Measurements from ENCODE around the gene CFDP1. TPM values are rescaled to one million over a fixed set of nuclear protein-coding genes. Genes with fewer than 3 reads are reported as not detected.

Gene CFDP1
- total RNA-seq, 4 donors from 2014 or later: 51.2 to 318 (median 145) TPM

- TF ChIP-seq EP300 (IDR thresholded peaks at IDR 0.05; ENCODE audit: low read depth) (no peak), POLR2AphosphoS5 (IDR thresholded peaks at IDR 0.05) (no peak)
- Histone ChIP-seq H3K36me3 (peaks cover 0 to 15% (median 5%) of the 10 kb centered on the region in 4 donors), H3K4me1 (peaks cover 0 to 14% (median 4%) of the 10 kb centered on the region in 4 donors), H3K4me3 (no peak overlapping the region), H3K27me3 (no peaks in the 10 kb centered on the region), H3K9me3 (no peaks in the 10 kb centered on the region), H3K27ac (no peak overlapping the region)
- in situ Hi-C loops (cut with MboI; ENCODE audit: low pct_ligation_motif_present in 1 of 4, low pct_unique_long_range_greater_than_20kb in 1 of 4, low sequenced_read_pairs in 3 of 4) (no loop called here), intact Hi-C loops (cut with DNase I; ENCODE audit: low total_unique reads) (no loop called here)
- DNase-seq: no peak
- 69% methylated on average over 3 of the region's 3 CpGs; no CpG with 5 or more reads in 1 of the 2 donors for WGBS, 2 donors (ENCODE audit: low coverage in 1 of 2)
Observed at GRCh38 chr16:75292691-75293090, 140.6 kb downstream of the CFDP1 start.

GRCh38 chr16:75289189-75289588, 144.1 kb downstream of the CFDP1 start:
- intact Hi-C loops (cut with DNase I; ENCODE audit: low total_unique reads): no loop called here
- no peaks in the 10 kb centered on the region for H3K9me3 ChIP-seq

DNA sequence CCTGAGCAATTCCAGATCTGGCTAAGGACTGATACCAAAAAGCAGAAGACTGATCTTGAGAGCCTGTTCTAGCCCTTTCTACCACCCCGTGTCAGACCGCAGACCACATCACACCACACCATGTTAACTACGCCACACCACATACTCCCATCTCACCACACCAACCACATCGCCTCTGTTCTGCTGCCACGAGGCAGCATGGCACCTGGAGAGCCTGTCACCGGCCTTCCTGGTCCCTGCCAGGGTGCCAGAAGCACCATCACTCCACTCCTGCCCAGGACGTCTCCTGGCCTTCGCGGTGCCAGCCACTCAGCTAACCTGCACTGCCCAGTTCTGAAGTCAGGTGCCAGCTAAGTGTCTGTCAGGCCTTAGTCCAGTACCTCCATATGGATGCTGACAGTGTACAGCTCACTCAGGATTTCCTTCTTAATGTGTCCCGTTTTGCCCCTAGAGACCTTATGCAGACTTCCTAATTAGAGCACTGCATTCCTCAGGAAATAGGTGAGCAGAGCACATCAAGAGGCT, 144.6 kb downstream of the CFDP1 start:
- H3K4me3 ChIP-seq: no peak overlapping the region
- H3K9me3 ChIP-seq: no peaks in the 10 kb centered on the region
- H3K27me3 ChIP-seq: no peaks in the 10 kb centered on the region
- TF ChIP-seq CTCF (IDR thresholded peaks at IDR 0.05) (no peak), POLR2AphosphoS5 (IDR thresholded peaks at IDR 0.05) (no peak), POLR2A (IDR thresholded peaks at IDR 0.05) (no peak), EP300 (IDR thresholded peaks at IDR 0.05; ENCODE audit: low read depth) (no peak)
- H3K27ac ChIP-seq: no peak overlapping the region
- peaks cover 0 to 13% (median 5%) of the 10 kb centered on the region in 4 donors for H3K36me3 ChIP-seq
- intact Hi-C loops (cut with DNase I; ENCODE audit: low total_unique reads): no loop called here
- in situ Hi-C loops (cut with MboI; ENCODE audit: low pct_ligation_motif_present in 1 of 4, low pct_unique_long_range_greater_than_20kb in 1 of 4, low sequenced_read_pairs in 3 of 4): no loop called here
- peaks cover 0 to 15% (median 4%) of the 10 kb centered on the region in 4 donors for H3K4me1 ChIP-seq
- 84% methylated on average over 4 to 10 of the region's 10 CpGs for WGBS, 2 donors (ENCODE audit: low coverage in 1 of 2)
- no peak for DNase-seq

More at GRCh38 chr16:75289189-75289588, 144.1 kb downstream of the CFDP1 start:
- peaks cover 0 to 15% (median 5%) of the 10 kb centered on the region in 4 donors for H3K36me3 ChIP-seq
- no peak overlapping the region for H3K4me3 ChIP-seq
- peaks cover 0 to 15% (median 4%) of the 10 kb centered on the region in 4 donors for H3K4me1 ChIP-seq
- DNase-seq: no peak
- in situ Hi-C loops (cut with MboI; ENCODE audit: low pct_ligation_motif_present in 1 of 4, low pct_unique_long_range_greater_than_20kb in 1 of 4, low sequenced_read_pairs in 3 of 4): no loop called here
- H3K27me3 ChIP-seq: no peaks in the 10 kb centered on the region
- TF ChIP-seq POLR2AphosphoS5 (IDR thresholded peaks at IDR 0.05): peak; percentile 12 to 26 (median 19)
- no peak for TF ChIP-seq CTCF (IDR thresholded peaks at IDR 0.05)
- no peak for TF ChIP-seq POLR2A (IDR thresholded peaks at IDR 0.05)
- TF ChIP-seq EP300 (IDR thresholded peaks at IDR 0.05; ENCODE audit: low read depth): no peak
- no peak overlapping the region for H3K27ac ChIP-seq

DNA sequence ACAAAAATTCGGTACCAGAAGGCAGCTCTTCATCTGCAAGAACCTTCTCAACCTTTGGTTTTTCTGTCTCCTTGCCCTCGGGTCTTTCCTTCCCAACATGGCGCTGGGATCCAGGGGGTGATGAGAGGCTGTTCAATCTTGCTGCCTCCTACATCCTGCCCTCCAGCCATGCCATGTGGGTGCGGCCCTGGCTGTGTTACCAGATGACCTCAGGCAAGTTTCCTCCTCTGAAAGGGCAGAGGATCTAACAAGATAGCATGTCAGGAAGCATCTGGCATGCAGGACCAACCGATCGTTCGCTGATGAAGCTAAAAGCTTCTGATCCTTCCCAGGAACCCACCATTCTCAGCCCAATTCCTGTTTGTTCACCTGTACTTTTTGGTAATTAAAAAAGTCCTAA, 145.1 kb downstream of the CFDP1 start:
- Histone ChIP-seq H3K4me1 (peaks cover 0 to 11% (median 4%) of the 10 kb centered on the region in 4 donors), H3K27ac (no peak overlapping the region), H3K27me3 (no peaks in the 10 kb centered on the region), H3K4me3 (no peak overlapping the region), H3K9me3 (no peaks in the 10 kb centered on the region), H3K36me3 (peaks cover 0 to 9% (median 4%) of the 10 kb centered on the region in 4 donors)
- DNase-seq: no peak
- intact Hi-C loops (cut with DNase I; ENCODE audit: low total_unique reads): no loop called here
- in situ Hi-C loops (cut with MboI; ENCODE audit: low pct_ligation_motif_present in 1 of 4, low pct_unique_long_range_greater_than_20kb in 1 of 4, low sequenced_read_pairs in 3 of 4): no loop called here
- WGBS, 2 donors (ENCODE audit: low coverage in 1 of 2): 88 to 90% methylated on average over 2 to 7 of the region's 7 CpGs
- no peak for TF ChIP-seq EP300 (IDR thresholded peaks at IDR 0.05; ENCODE audit: low read depth)
- TF ChIP-seq POLR2AphosphoS5 (IDR thresholded peaks at IDR 0.05): no peak
- TF ChIP-seq CTCF (IDR thresholded peaks at IDR 0.05): no peak
- no peak for TF ChIP-seq POLR2A (IDR thresholded peaks at IDR 0.05)

GRCh38 chr16:75287708-75288107, 145.6 kb downstream of the CFDP1 start:
- Histone ChIP-seq H3K9me3 (no peaks in the 10 kb centered on the region), H3K27me3 (no peaks in the 10 kb centered on the region), H3K36me3 (peaks cover 0 to 9% (median 3%) of the 10 kb centered on the region in 4 donors), H3K27ac (no peak overlapping the region), H3K4me1 (peaks cover 0 to 10% (median 4%) of the 10 kb centered on the region in 4 donors), H3K4me3 (no peak overlapping the region)
- WGBS, 2 donors (ENCODE audit: low coverage in 1 of 2): 74 to 100% methylated on average over 3 to 5 of the region's 5 CpGs
- no peak for TF ChIP-seq POLR2AphosphoS5 (IDR thresholded peaks at IDR 0.05)
- no peak for TF ChIP-seq EP300 (IDR thresholded peaks at IDR 0.05; ENCODE audit: low read depth)
- no peak for TF ChIP-seq POLR2A (IDR thresholded peaks at IDR 0.05)
- TF ChIP-seq CTCF (IDR thresholded peaks at IDR 0.05): no peak
- intact Hi-C loops (cut with DNase I; ENCODE audit: low total_unique reads): no loop called here
- in situ Hi-C loops (cut with MboI; ENCODE audit: low pct_ligation_motif_present in 1 of 4, low pct_unique_long_range_greater_than_20kb in 1 of 4, low sequenced_read_pairs in 3 of 4): no loop called here
- no peak for DNase-seq
